Stimulated activated CD4-positive, alpha-beta T cell treated with anti-CD3 and anti-CD28 coated beads, Interleukin-4, amount 100 ng/mL, for 1 hour (primary cell): ENCODE measurements around the gene AKT2.
"Not testable (repeated sequence)": the region's sequence is repeated elsewhere in the genome, so short reads cannot be mapped to it uniquely, and the experiment has no call there.

Source experiments
- DNase-seq: peaks from one replicate; pipeline ENCODE4 v3.0.0-alpha.2; 2020

The AKT2 gene

DNA sequence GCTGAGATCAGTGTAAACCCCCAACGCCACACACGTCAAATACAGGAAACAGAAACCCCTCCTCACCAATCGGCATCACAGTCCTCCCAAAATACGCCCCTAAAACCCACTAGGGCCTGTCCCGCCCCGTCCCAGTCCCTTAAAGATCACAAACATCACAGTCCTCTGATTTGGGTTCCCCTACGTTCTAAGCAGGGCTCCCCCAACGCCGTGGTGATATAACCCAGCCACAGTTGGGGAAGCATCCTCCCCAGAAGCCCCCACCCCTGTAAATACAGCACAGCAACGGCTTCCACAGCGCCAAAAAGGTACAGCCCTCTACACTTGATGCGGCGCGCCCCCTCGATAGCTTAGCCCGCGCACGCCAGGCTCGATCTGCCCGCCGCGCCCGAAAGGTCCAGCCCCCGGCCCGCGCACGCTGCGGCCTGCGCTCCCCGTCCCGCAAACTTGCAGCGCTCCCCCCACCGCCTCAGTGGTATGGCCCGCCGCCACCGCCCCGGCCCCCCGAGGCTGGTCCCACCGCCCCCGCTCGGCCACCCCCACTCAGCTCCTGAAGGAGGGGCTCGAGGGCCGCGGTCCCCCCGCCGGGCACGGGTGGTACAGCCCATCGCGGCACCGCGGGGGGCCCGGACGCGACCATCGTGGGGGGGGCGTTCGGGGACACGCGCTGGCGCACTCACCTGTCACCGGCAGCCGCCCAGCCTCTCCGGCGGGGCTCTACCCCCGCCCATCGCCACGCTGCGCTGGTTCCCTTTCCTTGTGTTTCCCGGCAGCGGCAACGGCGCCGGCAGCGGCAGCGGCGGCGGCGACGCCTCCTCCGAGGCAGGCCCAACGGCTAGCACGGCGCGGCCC is at the start of gene AKT2:
Gene AKT2, minus strand, starts transcription at position 845 of the 852 bp plus-strand sequence. CDS start 20,078 bp downstream, outside the sequence.
- DNase-seq = peak; percentile 74

DNA sequence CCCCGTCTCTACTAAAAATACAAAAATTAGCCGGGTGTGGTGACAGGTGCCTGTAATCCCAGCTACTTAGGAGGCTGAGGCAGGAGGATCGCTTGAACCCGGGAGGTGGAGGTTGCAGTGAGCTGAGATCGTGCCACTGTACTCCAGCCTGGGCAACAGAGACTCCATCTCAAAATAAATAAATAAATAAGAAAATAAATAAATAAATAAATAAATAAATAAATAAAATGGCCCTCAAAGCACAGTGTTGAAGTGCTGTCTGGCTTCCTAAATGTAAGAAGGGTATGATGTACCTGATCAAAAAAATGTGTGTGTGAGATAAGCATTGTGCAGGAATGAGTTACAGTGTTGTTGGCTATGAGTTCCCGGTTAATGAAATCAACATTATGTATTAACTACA is 47.9 kb upstream of the AKT2 start:
- DNase-seq = not testable (repeated sequence)

GRCh38 chr19:40332669-40333068 is 47.5 kb upstream of the AKT2 start:
- DNase-seq = no peak

DNA sequence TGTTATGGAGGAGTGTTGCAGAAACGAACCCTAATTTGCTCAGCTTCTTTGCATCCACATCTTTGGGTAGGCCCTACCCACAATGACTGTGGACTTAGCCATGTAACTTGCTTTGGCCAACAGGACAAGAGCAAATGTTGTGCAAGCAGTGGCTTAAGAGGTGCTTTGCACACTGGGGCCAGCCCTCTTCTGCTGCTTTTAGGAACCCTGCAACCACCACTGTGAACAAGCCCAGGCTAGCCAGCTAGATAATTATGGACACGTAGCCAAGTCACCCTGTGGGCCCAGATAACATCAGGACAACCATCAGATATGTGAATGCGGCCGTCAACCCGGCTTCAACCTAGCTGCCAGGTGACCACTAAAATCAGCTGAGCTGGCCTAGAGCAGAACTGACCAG is 45.9 kb upstream of the AKT2 start:
- no peak for DNase-seq

DNA sequence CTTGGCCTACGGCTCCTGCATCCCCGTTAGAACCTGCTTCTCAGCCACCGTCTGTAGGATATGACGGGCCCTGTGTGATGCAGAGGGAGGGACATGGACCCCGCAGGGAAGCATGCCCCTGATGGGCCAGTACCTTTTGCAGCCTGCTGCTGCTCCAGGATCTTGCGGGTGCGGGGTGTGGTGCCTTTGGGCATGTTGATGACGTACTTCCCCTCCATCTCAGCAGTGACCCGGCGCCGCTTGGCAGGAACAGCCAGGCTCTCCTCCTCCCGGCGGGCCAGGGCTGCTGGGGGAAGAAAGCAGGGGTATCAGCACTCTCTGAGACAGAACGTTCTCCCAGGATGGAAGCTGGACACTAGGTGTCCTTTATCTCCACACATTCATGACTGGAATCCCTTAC is 41.1 kb upstream of the AKT2 start:
- DNase-seq = no peak

- DNase-seq = no peak
These were observed 38.6 kb upstream of the AKT2 start for GRCh38 chr19:40323705-40324104.

DNA sequence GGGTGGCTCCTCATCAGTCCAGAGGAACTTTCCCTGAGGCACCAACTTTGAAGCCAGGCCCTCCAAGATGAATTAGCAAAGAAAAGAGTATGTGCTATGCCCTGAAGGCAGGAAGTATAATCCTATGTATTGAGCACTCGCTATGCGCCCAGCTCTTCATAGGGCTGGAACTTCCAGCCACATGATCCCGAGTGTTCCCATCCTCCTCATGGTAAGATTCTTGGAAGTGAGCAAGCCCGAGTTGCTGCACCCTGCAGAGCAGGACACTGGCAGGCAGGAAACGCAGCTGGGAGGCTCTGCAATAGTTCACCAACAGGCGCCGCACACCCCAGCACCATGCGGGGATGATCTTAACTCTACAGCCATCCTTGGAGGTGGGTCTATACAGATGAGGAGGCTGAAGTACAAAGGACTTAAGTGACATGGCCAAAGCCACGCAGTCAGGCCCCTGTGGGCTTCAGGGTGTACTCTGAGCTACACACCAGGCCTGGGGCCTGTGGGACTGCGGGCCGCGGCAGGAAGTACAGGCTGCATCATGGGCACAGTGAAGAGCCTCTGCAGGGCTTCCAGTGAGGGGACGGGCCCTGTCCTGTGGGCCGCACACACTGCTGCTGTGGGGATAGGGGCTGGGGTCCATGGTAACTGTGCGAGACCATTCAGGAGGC is 37.9 kb upstream of the AKT2 start:
- DNase-seq = no peak

GRCh38 chr19:40322271-40322610 is 37.1 kb upstream of the AKT2 start:
- no peak for DNase-seq

- no peak for DNase-seq
These were observed 36.6 kb upstream of the AKT2 start for GRCh38 chr19:40321566-40322270.

GRCh38 chr19:40321076-40321475 is 35.9 kb upstream of the AKT2 start:
- DNase-seq = no peak

GRCh38 chr19:40320558-40320935 is 35.4 kb upstream of the AKT2 start:
- DNase-seq = no peak

DNA sequence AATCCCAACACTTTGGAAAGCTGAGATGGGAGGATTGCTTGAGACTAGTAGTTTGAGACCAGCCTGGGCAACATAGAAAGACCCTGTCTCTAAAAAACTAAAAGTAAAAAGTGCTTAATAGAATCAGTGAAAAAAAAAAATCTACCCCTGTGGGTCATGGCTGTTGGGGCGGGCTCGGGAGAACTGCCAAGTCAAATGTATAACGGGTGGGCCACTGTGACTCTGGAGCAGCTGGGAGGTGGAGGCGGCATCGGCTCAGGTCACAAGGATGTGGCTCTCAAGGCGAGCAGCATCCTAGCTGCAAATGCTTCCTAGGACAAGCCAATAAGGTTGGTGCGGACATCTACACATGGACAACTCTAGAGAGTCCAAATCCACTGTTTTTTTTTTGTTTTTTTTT is 32.2 kb upstream of the AKT2 start:
- no peak for DNase-seq

DNA sequence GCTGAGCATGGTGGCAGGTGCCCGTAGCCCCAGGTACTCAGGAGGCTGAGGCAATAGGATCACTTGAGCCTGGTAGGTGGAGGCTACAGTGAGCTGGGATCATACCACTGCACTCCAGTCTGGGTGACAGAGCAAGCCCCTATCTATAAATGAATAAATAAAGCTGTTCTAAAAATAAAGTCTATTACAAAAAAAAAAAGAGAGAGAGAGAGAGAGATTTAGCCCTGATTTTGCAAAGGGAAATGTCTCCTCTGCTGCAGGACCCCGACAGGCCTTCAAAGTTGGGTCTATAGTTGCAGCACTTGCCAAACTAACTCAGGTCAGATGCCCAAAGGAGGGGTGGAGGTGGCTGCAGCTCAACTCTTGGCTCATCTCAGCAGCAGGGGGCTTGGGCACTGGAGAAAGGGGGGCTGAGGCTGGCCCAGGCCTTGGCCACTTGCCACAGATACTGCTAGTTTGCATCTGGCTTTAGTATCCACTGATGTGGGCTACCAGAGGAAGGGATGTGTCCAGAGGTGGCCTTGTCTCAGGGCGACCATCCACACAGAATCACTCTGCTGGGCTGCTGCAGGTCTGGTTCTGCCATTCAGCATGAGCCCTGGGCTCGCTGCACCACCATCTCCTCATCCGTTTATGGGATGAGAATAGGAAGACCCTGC is 30.8 kb upstream of the AKT2 start:
- no peak for DNase-seq

DNA sequence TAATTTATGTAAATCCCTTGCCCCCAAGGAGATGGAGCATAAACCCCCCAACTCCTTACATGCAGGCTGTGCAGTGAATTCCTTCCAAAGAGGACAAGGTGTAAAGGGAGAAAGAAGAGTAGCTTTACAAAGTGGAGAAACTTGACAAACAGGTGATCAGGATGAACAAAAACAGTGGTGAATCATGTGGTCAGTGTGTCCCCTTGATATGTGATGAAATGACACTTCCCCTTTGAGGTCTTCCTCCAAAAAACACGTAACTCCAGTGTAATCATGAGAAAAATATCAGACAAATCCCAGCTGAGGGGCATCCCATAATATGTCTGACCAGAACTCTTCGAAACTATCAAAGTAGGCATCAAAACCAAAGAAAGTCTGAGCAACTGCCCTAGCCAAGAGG is 29.5 kb upstream of the AKT2 start:
- no peak for DNase-seq

DNA sequence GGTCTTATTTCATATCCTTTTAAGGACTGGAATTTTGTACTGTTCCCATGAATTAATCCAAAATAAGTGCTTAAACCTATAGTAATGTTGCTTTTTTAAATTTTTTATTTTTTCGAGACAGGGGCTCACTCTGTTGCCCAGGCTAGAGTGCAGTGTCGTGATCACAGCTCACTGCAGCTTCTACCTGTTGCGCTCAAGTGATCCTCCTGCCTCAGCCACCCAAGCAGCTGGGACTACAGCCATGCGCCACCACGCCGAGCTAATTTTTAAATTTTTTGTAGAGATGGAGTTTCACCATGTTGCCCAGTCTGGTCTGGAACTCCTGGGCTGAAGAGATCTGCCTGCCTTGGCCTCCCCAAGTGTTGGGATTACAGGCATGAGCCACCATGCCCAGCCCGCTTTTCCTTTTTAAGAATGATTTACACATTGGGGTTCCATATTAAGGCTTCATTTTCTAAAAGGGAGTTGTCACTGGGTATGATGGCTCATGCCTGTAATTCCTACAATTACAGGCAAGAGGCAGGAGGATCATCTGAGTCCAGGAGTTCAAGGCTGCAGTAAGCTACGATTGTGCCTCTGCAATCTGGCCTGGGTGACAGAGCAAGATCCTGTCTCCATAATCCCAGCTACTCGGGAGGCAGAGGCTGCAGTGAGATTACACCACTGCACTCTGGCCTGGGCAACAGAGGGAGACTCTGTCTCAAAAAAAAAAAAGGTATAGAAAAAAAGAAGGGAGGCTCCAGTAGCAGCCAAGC is 28.3 kb upstream of the AKT2 start:
- DNase-seq = no peak

GRCh38 chr19:40312533-40312932 is 27.4 kb upstream of the AKT2 start:
- no peak for DNase-seq

DNA sequence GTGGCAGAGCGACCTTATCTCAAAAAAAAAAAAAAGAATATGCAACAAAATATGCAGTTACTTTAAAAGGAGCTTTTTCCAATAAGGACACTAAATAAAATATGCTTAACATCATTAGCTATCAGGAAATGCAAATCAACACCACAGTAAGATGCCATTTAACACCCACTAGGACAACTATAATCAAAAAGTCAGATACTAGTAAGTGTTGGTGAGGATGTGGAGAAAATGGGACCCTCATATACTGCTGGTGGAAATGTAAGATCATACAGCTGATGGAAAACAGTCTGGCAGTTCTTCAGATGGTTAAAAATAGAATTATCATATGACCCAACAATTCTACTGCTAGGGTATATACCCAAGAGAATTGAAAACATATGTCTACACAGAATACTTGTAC is 24.5 kb upstream of the AKT2 start:
- no peak for DNase-seq

- peak; percentile 70 for DNase-seq
These were observed 20.3 kb upstream of the AKT2 start for GRCh38 chr19:40305403-40305802.

DNA sequence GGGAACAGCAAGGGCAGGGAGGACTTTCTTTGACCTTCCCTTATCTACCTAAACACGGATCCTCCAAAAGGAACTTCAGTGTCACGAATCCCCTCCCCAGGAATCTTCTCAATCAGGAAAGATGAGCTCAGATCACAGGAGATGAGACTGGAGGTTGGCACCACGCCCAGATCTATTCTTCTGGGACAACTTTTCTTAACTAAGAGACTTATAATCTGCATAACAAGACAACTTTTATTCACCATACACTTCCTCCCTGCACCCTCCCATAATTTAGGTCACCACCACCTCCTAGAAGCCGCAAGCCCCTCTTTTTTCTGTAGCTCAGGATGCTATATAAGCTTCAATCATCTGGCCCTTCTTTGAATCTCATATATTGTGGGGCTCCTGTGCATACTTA is 19.2 kb upstream of the AKT2 start:
- DNase-seq = no peak

DNA sequence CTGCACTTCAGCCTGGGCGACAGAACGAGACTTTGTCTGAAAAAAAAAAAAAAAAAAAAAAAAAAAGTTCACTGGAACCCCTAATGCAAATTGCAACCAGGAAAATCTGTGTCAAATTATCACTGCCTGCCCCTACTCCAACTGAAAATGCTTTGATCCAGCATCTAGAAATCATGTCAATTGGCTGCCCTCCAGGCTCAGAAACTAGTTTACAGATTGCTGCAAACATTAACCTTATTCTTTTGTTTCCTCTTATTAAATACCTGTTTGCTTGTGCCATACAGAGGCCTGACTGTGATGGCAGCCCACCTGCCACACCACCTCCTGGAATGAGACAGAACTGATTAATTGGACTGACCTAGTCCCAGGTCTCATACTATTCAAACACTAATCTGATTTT is 18.6 kb upstream of the AKT2 start:
- DNase-seq = no peak

DNA sequence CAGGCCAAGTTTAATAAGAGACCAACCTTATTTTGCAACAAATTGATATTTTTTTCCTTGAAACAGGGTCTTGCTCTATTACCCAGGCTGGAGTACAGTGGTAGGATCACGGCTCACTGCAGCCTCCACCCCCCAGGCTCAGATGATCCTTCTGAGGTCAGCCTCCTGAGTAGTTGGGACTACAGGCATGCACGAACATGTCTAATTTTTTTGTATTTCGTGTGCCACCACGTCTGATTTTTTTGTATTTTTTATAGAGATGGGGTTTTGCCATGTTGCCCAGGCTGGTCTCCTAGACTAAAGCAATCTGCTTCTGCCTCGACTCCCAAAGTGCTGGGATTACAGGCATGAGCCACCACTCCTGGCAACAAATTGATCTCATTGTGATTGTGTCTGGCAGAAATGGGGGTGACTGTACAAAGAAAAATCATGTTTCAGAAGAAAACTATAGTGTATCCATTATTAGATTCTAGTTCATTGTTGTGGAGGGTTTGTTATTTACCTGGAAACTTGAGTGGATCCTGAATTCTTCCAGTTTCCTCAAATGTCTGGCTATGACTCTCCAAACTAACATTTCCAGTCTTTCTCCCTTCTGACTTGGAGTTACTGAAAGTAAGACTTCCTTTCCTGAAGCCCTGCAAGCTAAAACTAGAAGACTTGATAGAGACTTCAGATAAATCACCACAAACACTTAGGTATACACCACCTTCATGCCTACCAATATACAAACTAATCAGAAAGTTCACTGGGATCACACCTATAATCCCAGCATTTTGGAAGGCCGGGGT is 17.3 kb upstream of the AKT2 start:
- no peak for DNase-seq

DNA sequence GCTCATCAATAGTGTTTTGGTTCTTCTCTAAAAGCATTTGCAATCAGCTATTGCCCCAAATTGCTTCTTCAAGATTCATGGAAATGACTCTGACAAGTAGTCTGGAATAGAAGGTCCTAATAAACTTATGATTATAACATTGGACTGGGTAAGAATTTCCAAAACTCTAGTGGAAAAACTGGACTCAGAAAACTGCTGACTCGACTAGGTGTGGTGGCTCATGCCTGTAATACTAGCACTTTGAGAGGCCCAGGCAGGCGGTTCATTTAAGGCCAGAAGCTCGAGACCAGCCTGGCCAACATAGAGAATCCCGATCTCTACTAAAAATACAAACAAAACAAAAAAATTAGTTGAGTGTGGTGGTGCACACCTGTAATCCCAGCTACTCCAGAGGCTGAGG is 15.5 kb upstream of the AKT2 start:
- no peak for DNase-seq
